ENCODE results near the gene KRTAP5-6.

Gene KRTAP5-6

GRCh38 chr11:1696608-1697570 lies at the start of gene KRTAP5-6:
KRTAP5-6 (plus strand) TSS chr11:1697195; CDS start chr11:1697246, 51 bp downstream.
- no peak within 1 kb of the TSS for H3K4me3 ChIP-seq (ENCODE audit: low read depth, low read length)
- DNase-seq (ENCODE audit: low read depth) = no peak
- TF ChIP-seq MYC (IDR thresholded peaks at IDR 0.05; ENCODE audit: low read depth, low read length) (no peak), MAX (IDR thresholded peaks at IDR 0.05; ENCODE audit: low read depth, low read length) (no peak), CTCF (IDR thresholded peaks at IDR 0.05; ENCODE audit: low read depth, low read length) (no peak), POLR2A (IDR thresholded peaks at IDR 0.05; ENCODE audit: extremely low read depth, insufficient read length) (no peak)

- TF ChIP-seq MAX (IDR thresholded peaks at IDR 0.05; ENCODE audit: low read depth, low read length) (no peak), POLR2A (IDR thresholded peaks at IDR 0.05; ENCODE audit: extremely low read depth, insufficient read length) (no peak), CTCF (IDR thresholded peaks at IDR 0.05; ENCODE audit: low read depth, low read length) (no peak), MYC (IDR thresholded peaks at IDR 0.05; ENCODE audit: low read depth, low read length) (no peak)
- no peak for DNase-seq (ENCODE audit: low read depth)
- no peak overlapping the region for H3K4me3 ChIP-seq (ENCODE audit: low read depth, low read length)
These were observed 48.9 kb upstream of the KRTAP5-6 start for GRCh38 chr11:1647901-1648652.

GRCh38 chr11:1648653-1649420 lies 48.2 kb upstream of the KRTAP5-6 start:
- TF ChIP-seq MAX (IDR thresholded peaks at IDR 0.05; ENCODE audit: low read depth, low read length) (no peak), MYC (IDR thresholded peaks at IDR 0.05; ENCODE audit: low read depth, low read length) (no peak), CTCF (IDR thresholded peaks at IDR 0.05; ENCODE audit: low read depth, low read length) (no peak), POLR2A (IDR thresholded peaks at IDR 0.05; ENCODE audit: extremely low read depth, insufficient read length) (no peak)

GRCh38 chr11:1650034-1650917 lies 46.7 kb upstream of the KRTAP5-6 start:
- no peak for DNase-seq (ENCODE audit: low read depth)
- H3K4me3 ChIP-seq (ENCODE audit: low read depth, low read length) = no peak overlapping the region
- TF ChIP-seq MYC (IDR thresholded peaks at IDR 0.05; ENCODE audit: low read depth, low read length) (no peak), MAX (IDR thresholded peaks at IDR 0.05; ENCODE audit: low read depth, low read length) (no peak), CTCF (IDR thresholded peaks at IDR 0.05; ENCODE audit: low read depth, low read length) (no peak)

More at GRCh38 chr11:1648653-1649420, 48.2 kb upstream of the KRTAP5-6 start:
- DNase-seq (ENCODE audit: low read depth) = no peak
- H3K4me3 ChIP-seq (ENCODE audit: low read depth, low read length) = no peak overlapping the region

GRCh38 chr11:1650918-1651262 lies 46.1 kb upstream of the KRTAP5-6 start:
- no peak for TF ChIP-seq MAX (IDR thresholded peaks at IDR 0.05; ENCODE audit: low read depth, low read length)
- H3K4me3 ChIP-seq (ENCODE audit: low read depth, low read length) = no peak overlapping the region
- no peak for DNase-seq (ENCODE audit: low read depth)
